ENCODE measurements around the gene EHD1. TPM values are rescaled to one million over a fixed set of nuclear protein-coding genes. Genes with fewer than 3 reads are reported as not detected.

EHD1 gene
- total and polyA plus RNA-seq, 2 of the 4 experiments (the other 2 are of a cell fraction) = 107 to 209 TPM

GRCh38 chr11:64892838-64893193 lies 14.4 kb upstream of the EHD1 start:
- Histone ChIP-seq H2BK15ac (ENCODE audit: low read depth, low read length) (no peak overlapping the region), H3K4me3 (ENCODE audit: insufficient read depth, low read depth, low read length) (no peak overlapping the region), H3K4me1 (ENCODE audit: control insufficient read depth, insufficient read depth, low read length) (peaks cover 3% of the 10 kb centered on the region; the same call in 1 of the 2 replicates), H3K9me1 (ENCODE audit: insufficient read depth, low read length) (0 out of 2 replicates have a peak, but pooled peaks cover 3% of the 10 kb centered on the region), H3K23ac (ENCODE audit: low read depth, low read length) (no peak overlapping the region), H3K4ac (ENCODE audit: low read depth, low read length) (no peak overlapping the region), H2AK9ac (replicated peaks; ENCODE audit: low read depth, low read length, poor library complexity) (no peak overlapping the region), H3K9ac (ENCODE audit: low read depth, low read length) (no peak overlapping the region), H4K91ac (ENCODE audit: insufficient read depth, low read depth, low read length) (no peak overlapping the region), H2BK120ac (ENCODE audit: low read depth, low read length) (no peak overlapping the region), H4K8ac (ENCODE audit: low read depth in 2 of 2, low read length in 2 of 2) (no peak overlapping the region), H3K56ac (ENCODE audit: extremely low read depth, insufficient read depth, low read length) (no peak overlapping the region), H3K79me1 (ENCODE audit: low read depth in 1 of 2, low read length in 2 of 2) (peaks cover 0 to 3% of the 10 kb centered on the region in 2 experiments; a peak in 1 of 4 replicates), H2BK20ac (ENCODE audit: low read depth, low read length) (no peak overlapping the region), H3K36me3 (ENCODE audit: control insufficient read depth, insufficient read depth, low read length) (peaks cover 15% of the 10 kb centered on the region; the same call in 1 of the 2 replicates), H3K4me2 (ENCODE audit: low read depth, low read length) (no peak overlapping the region), H2AK5ac (ENCODE audit: low read depth, low read length) (no peak overlapping the region), H4K5ac (ENCODE audit: low read depth, low read length) (no peak overlapping the region), H3K27me3 (ENCODE audit: control insufficient read depth, insufficient read depth, low read length) (no peaks in the 10 kb centered on the region), H3K9me3 (ENCODE audit: control insufficient read depth, insufficient read depth, low read length) (no peaks in the 10 kb centered on the region), H3K18ac (ENCODE audit: low read depth, low read length) (no peak overlapping the region), H4K20me1 (ENCODE audit: insufficient read depth, low read length) (peaks cover 4% of the 10 kb centered on the region; the same call in 1 of the 2 replicates), H2BK5ac (ENCODE audit: low read depth, low read length, poor library complexity, severe bottlenecking) (no peak overlapping the region), H3K14ac (replicated peaks; ENCODE audit: low read depth, low read length) (no peak overlapping the region), H2AFZ (replicated peaks; ENCODE audit: low read length, poor library complexity) (no peak overlapping the region), H3K27ac (ENCODE audit: insufficient read depth, low read length) (no peak overlapping the region)
- intact Hi-C loops (cut with micrococcal nuclease) (no loop called here), in situ Hi-C loops (cut with MboI; ENCODE audit: low sequenced_read_pairs) (loop anchor here (5.0 kb wide), 1 partner anchor 46 kb away; no protein-coding TSS in a partner anchor), dilution Hi-C loops (cut with HindIII; ENCODE audit: low sequenced_read_pairs, unreplicated experiment) (no loop called here)
- WGBS, 2 experiments (ENCODE audit: extremely low coverage in 2 of 2, insufficient read length in 1 of 2) = 85% methylated on average over 4 of the region's 10 CpGs; no CpG with 5 or more reads in 1 of the 2 experiments
- TF ChIP-seq MAZ (IDR thresholded peaks at IDR 0.05; ENCODE audit: borderline replicate concordance, low read depth, low read length) (no peak), ELK1 (IDR thresholded peaks at IDR 0.05; ENCODE audit: borderline replicate concordance, low read depth, low read length) (no peak), POLR2A (IDR thresholded peaks at IDR 0.05; ENCODE audit: low read depth, low read length) (no peak), SMC3 (IDR thresholded peaks at IDR 0.05; ENCODE audit: low read depth, low read length) (no peak), MAFK (IDR thresholded peaks at IDR 0.05; ENCODE audit: low read depth, low read length) (no peak), RCOR1 (IDR thresholded peaks at IDR 0.05; ENCODE audit: insufficient replicate concordance, low read length) (no peak), FOS (IDR thresholded peaks at IDR 0.05; ENCODE audit: low read depth, low read length) (no peak), RAD21 (IDR thresholded peaks at IDR 0.05; ENCODE audit: low read length) (no peak), NFE2L2 (IDR thresholded peaks at IDR 0.05; ENCODE audit: low read depth, low read length) (no peak), CEBPB (IDR thresholded peaks at IDR 0.05; ENCODE audit: low read depth, low read length) (no peak), CHD1 (IDR thresholded peaks at IDR 0.05; ENCODE audit: low read depth, low read length) (no peak), BHLHE40 (IDR thresholded peaks at IDR 0.05; ENCODE audit: low read depth, low read length) (no peak)
- TF ChIP-seq, protein P1, sequence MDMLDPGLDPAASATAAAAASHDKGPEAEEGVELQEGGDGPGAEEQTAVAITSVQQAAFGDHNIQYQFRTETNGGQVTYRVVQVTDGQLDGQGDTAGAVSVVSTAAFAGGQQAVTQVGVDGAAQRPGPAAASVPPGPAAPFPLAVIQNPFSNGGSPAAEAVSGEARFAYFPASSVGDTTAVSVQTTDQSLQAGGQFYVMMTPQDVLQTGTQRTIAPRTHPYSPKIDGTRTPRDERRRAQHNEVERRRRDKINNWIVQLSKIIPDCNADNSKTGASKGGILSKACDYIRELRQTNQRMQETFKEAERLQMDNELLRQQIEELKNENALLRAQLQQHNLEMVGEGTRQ (IDR thresholded peaks at IDR 0.05; ENCODE audit: low read depth, low read length) = no peak
- ATAC-seq (ENCODE audit: low read depth) = no peak
- no TSS peak for BruUV-seq (replicated peaks)
- ChIA-PET CTCF (no interaction called here), POLR2A (ENCODE audit: unreplicated experiment) (no interaction called here)
- DNase-seq = no peak

All from IMR-90 (cell line).